GM12878 (cell line): ENCODE data around the gene PITPNM3. TPM values are rescaled to one million over a fixed set of nuclear protein-coding genes. Genes with fewer than 3 reads are reported as not detected.

ENCODE experiments used
- ATAC-seq: fragments of 200-7000 bp; cut with Tn5 transposase; 3 replicates; pipeline ENCODE4 v1.9.1; 2020; ENCODE audit warnings: mild to moderate bottlenecking, moderate library complexity
- BruUV-seq: library from RNA; stranded (reverse); fragments of 400-500 nt; replicated peaks from 2 replicates; lab custom pipeline; 2021; lab: Mats Ljungman, UMichigan
- CTCF ChIA-PET: fragments of 300-600 bp; sonication (Branson Sonifier 250); formaldehyde crosslinking; extraction: SDS; loops from one replicate; lab custom pipeline; 2021; ENCODE audit warnings: inconsistent platforms; lab: Yijun Ruan, JAX
- POLR2A ChIA-PET: fragments of 350-600 bp; formaldehyde crosslinking; extraction: SDS; loops from one replicate; lab custom pipeline; 2021; ENCODE audit warnings: inconsistent platforms; lab: Charles Lee
- RAD21 ChIA-PET: fragments of 300-600 bp; sonication (Branson Sonifier 250); formaldehyde crosslinking; loops from one replicate; lab custom pipeline; 2023; ENCODE audit warnings: antibody characterized with exemption; ENCODE audit not compliant: unreplicated experiment; lab: Charles Lee
- SMC1A ChIA-PET: fragments of 300-600 bp; sonication (Branson Sonifier 250); formaldehyde crosslinking; loops from one replicate; lab custom pipeline; 2023; ENCODE audit not compliant: unreplicated experiment, uncharacterized antibody; lab: Charles Lee
- DNase-seq: peaks from one replicate; pipeline ENCODE4 v3.0.0-alpha.2; 2011; ENCODE audit warnings: low read depth, low spot score
- FAIRE-seq: peaks from 3 replicates; lab custom pipeline; 2011; peaks lifted over from hg19 to GRCh38; lab: Jason Lieb, UNC
- H2AFZ ChIP-seq: 2 replicates; pipeline ENCODE4 v1.6.0; 2011; ENCODE audit warnings: low read depth, low read length, control low read depth; ENCODE audit not compliant: control insufficient read depth
- H3K27ac ChIP-seq: 2 replicates; pipeline ENCODE4 v1.5.1; 2011; ENCODE audit warnings: control low read depth; ENCODE audit not compliant: control insufficient read depth, insufficient read depth
- H3K27me3 ChIP-seq, 2 experiments: replicated peaks in 1 of 2; 2 replicates each; pipeline versions ENCODE4 v1.6.0 to v1.6.1; 2011; ENCODE audit warnings: low read length in 1 of 2; ENCODE audit not compliant: control insufficient read depth in 2 of 2, insufficient read depth in 2 of 2
- H3K36me3 ChIP-seq, 2 experiments: 2 replicates each; pipeline ENCODE4 v1.5.1; 2011; ENCODE audit warnings: low read length in 1 of 2; ENCODE audit not compliant: control insufficient read depth in 2 of 2, insufficient read depth in 2 of 2
- H3K4me1 ChIP-seq: 2 replicates; pipeline ENCODE4 v1.6.1; 2011; ENCODE audit warnings: mild to moderate bottlenecking, low read length, moderate library complexity, mixed read lengths; ENCODE audit not compliant: control insufficient read depth, insufficient read depth
- H3K4me2 ChIP-seq: 2 replicates; pipeline ENCODE4 v1.6.0; 2011; ENCODE audit warnings: control low read depth; ENCODE audit not compliant: control insufficient read depth, insufficient read depth
- H3K4me3 ChIP-seq: fragments of 200-600 bp; sonication (generic); 2 replicates; pipeline ENCODE4 v1.5.1; 2016
- H3K79me2 ChIP-seq: 2 replicates; pipeline ENCODE4 v1.6.0; 2011; ENCODE audit warnings: low read length; ENCODE audit not compliant: control insufficient read depth, insufficient read depth
- H3K9ac ChIP-seq: 2 replicates; pipeline ENCODE4 v1.8.0; 2011; ENCODE audit warnings: low read length, control low read depth, mixed read lengths; ENCODE audit not compliant: control insufficient read depth, insufficient read depth
- H3K9me3 ChIP-seq: replicated peaks from 3 replicates; pipeline ENCODE4 v1.5.1; 2011; ENCODE audit warnings: mild to moderate bottlenecking, low read length; ENCODE audit not compliant: control insufficient read depth, insufficient read depth
- H4K20me1 ChIP-seq: 2 replicates; pipeline ENCODE4 v1.6.0; 2011; ENCODE audit not compliant: control insufficient read depth, insufficient read depth
- BHLHE40 ChIP-seq, 2 experiments: fragments of 450-650 bp in 1 of 2; IDR thresholded peaks; 2 replicates each; pipeline ENCODE4 v1.6.1; 2011 to 2017; ENCODE audit warnings: low read depth in 2 of 2, borderline replicate concordance in 1 of 2, improper control_type of control experiment in 1 of 2, low read length in 1 of 2, mild to moderate bottlenecking in 1 of 2
- CBX5 ChIP-seq: sonication (generic); IDR thresholded peaks from 2 replicates; pipeline ENCODE4 v1.6.1; 2016; ENCODE audit warnings: low read depth, moderate library complexity, mild to moderate bottlenecking, inconsistent platforms
- CTCF ChIP-seq, 3 experiments: IDR thresholded peaks in 2 of 3; conservative IDR thresholded peaks in 1 of 3; 2 replicates each; pipeline ENCODE4 v1.5.1; 2011; ENCODE audit warnings: low read depth in 3 of 3, low read length in 3 of 3, mild to moderate bottlenecking in 3 of 3, control low read depth in 2 of 3, moderate library complexity in 2 of 3, inconsistent platforms in 1 of 3, mixed read lengths in 1 of 3; ENCODE audit not compliant: control insufficient read depth in 2 of 3, insufficient read depth in 1 of 3; ENCODE audit errors: extremely low read depth in 1 of 3
- ELK1 ChIP-seq: IDR thresholded peaks from 2 replicates; pipeline ENCODE4 v1.6.1; 2012; ENCODE audit warnings: low read depth, low read length, improper control_type of control experiment
- EZH2 ChIP-seq: IDR thresholded peaks from 2 replicates; pipeline ENCODE4 v1.6.1; 2012; ENCODE audit warnings: low read depth, mild to moderate bottlenecking, control low read depth, inconsistent platforms, low read length, borderline replicate concordance; ENCODE audit not compliant: control insufficient read depth
- FOS ChIP-seq: IDR thresholded peaks from 3 replicates; pipeline ENCODE4 v1.6.1; 2011; ENCODE audit warnings: borderline replicate concordance; ENCODE audit not compliant: insufficient read length; ENCODE audit errors: extremely low read depth
- FOXM1 ChIP-seq: IDR thresholded peaks from 2 replicates; pipeline ENCODE4 v1.6.1; 2012; ENCODE audit warnings: low read depth, mild to moderate bottlenecking, inconsistent platforms, low read length, moderate library complexity
- GABPA ChIP-seq: IDR thresholded peaks from 2 replicates; pipeline ENCODE4 v1.6.1; 2014; ENCODE audit warnings: antibody characterized with exemption, low read depth, mild to moderate bottlenecking, inconsistent platforms
- HDAC2 ChIP-seq: fragments of 200-600 bp; sonication (generic); IDR thresholded peaks from 2 replicates; pipeline ENCODE4 v1.6.1; 2017
- MYB ChIP-seq: fragments of 150-350 bp; IDR thresholded peaks from 2 replicates; pipeline ENCODE4 v1.6.1; 2014; ENCODE audit warnings: mild to moderate bottlenecking, low read depth, low read length, borderline replicate concordance
- NR2F1 ChIP-seq: fragments of 450-650 bp; conservative IDR thresholded peaks from 2 replicates; pipeline ENCODE4 v1.6.1; 2017; ENCODE audit warnings: mild to moderate bottlenecking
- POLR2A ChIP-seq: IDR thresholded peaks from 2 replicates; pipeline ENCODE4 v1.6.1; 2011; ENCODE audit warnings: low read depth, mild to moderate bottlenecking, low read length
- RAD21 ChIP-seq: IDR thresholded peaks from 2 replicates; pipeline ENCODE4 v1.6.1; 2011; ENCODE audit warnings: mild to moderate bottlenecking, low read depth, low read length, moderate library complexity; ENCODE audit not compliant: insufficient read depth
- SPI1 ChIP-seq: IDR thresholded peaks from 2 replicates; pipeline ENCODE4 v1.6.1; 2011; ENCODE audit warnings: low read depth, mild to moderate bottlenecking, low read length, moderate library complexity, borderline replicate concordance; ENCODE audit not compliant: insufficient read depth
- WRNIP1 ChIP-seq: IDR thresholded peaks from 2 replicates; pipeline ENCODE4 v1.6.1; 2011; ENCODE audit warnings: low read depth, low read length, improper control_type of control experiment, borderline replicate concordance
- YY1 ChIP-seq: IDR thresholded peaks from 2 replicates; pipeline ENCODE4 v1.6.1; 2011; ENCODE audit warnings: low read depth, mild to moderate bottlenecking, low read length
- ZBED1 ChIP-seq: IDR thresholded peaks from 2 replicates; pipeline ENCODE4 v1.6.1; 2016; ENCODE audit warnings: borderline replicate concordance
- WGBS: methylation state at CpG from one replicate; pipeline ENCODE4 v1.1.6; 2016; ENCODE audit warnings: low lambda C conversion rate; ENCODE audit not compliant: insufficient replicate concordance, insufficient coverage; ENCODE audit errors: missing lambda C conversion rate; 5-methylcytosine and 5-hydroxymethylcytosine counted together
- in situ Hi-C: fragments of 300-500 bp; cut with MboI; formaldehyde crosslinking; loops from 9 replicates; pipeline ENCODE4 v1.14.3; 2018; ENCODE audit warnings: mixed read lengths
- intact Hi-C: fragments of 100-400 bp; cut with micrococcal nuclease; formaldehyde crosslinking; loops from one replicate; pipeline ENCODE4 v1.14.2; 2022; ENCODE audit not compliant: unreplicated experiment
- polyA plus RNA-seq, 11 experiments: library from polyadenylated mRNA; depleted of rRNA in 4 of 11; unstranded in 6 of 11; stranded (reverse) in 5 of 11; fragments of >200 nt; fragmentation: Nextera tagmentation in 4 of 11; fragmentation: Illumina TruSeq in 1 of 11; extraction: Ambion mirVana in 4 of 11; extraction: Trizol in 1 of 11; gene quantifications; 1 replicate in 1 of 11; 2 replicates in 10 of 11; pipeline versions ENCODE4 v1.2.1 to v1.2.3, GENCODE V29; 2011 to 2016; ENCODE audit warnings: inconsistent platforms in 2 of 11, missing spikeins in 2 of 11, low read depth in 1 of 11
- total RNA-seq, 4 experiments: library from RNA; depleted of rRNA in 3 of 4; stranded (reverse); fragments of >200 nt in 3 of 4; fragmentation: Illumina TruSeq in 1 of 4; extraction: Trizol in 1 of 4; gene quantifications; 2 replicates each; pipeline versions ENCODE4 v1.2.1 to v1.2.3, GENCODE V29; 2013 to 2021
- TF ChIP-seq, protein P1 (sequence below): fragments of 450-650 bp; conservative IDR thresholded peaks from 2 replicates; pipeline ENCODE4 v1.6.1; 2017; ENCODE audit warnings: mild to moderate bottlenecking, moderate library complexity

The PITPNM3 gene
- total and polyA plus RNA-seq, 10 of the 15 experiments (the other 5 are each of a cell fraction or from before 2014, with no cell fraction given): 0.02 to 0.49 (median 0.19) TPM; not detected in 1

- intact Hi-C loops (loop anchor here (5.0 kb wide), 1 partner anchor 715 kb away; no protein-coding TSS in a partner anchor), in situ Hi-C loops (loop anchor here (5.0 to 25.0 kb wide), 2 partner anchors 710 to 835 kb away; no protein-coding TSS in a partner anchor)
- Histone ChIP-seq H3K79me2 (no peaks in the 10 kb centered on the region), H4K20me1 (no peaks in the 10 kb centered on the region), H3K4me1 (peaks cover 1% of the 10 kb centered on the region), H3K27me3 (no peaks in the 10 kb centered on the region; a peak in 2 of 4 replicates), H3K4me2 (no peak overlapping the region), H2AFZ (no peak overlapping the region), H3K9me3 (no peaks in the 10 kb centered on the region), H3K36me3 (no peaks in the 10 kb centered on the region), H3K4me3 (no peak overlapping the region), H3K27ac (no peak overlapping the region), H3K9ac (no peak overlapping the region)
- DNase-seq (no peak), ATAC-seq (peak; percentile 96), FAIRE-seq (peak; percentile 83)
- CTCF ChIA-PET: interaction anchor here (0.6 to 2.6 kb wide), 7 partner anchors 12 to 838 kb away, joined by 3 to 9 read pairs (median 4); partner anchors contain the start of gene NLRP1
- SMC1A ChIA-PET: interaction anchor here (0.6 to 1.4 kb wide), 4 partner anchors 14 to 928 kb away, joined by 3 to 4 read pairs (median 4); no protein-coding TSS in a partner anchor
- RAD21 ChIA-PET: interaction anchor here (0.7 to 1.3 kb wide), 3 partner anchors 14 to 835 kb away, joined by 3 to 5 read pairs (median 4); no protein-coding TSS in a partner anchor
- POLR2A ChIA-PET: no interaction called here
- BruUV-seq: no TSS peak
- WGBS: 19% methylated on average over 13 of the region's 13 CpGs
- TF ChIP-seq WRNIP1: no peak
- no peak for TF ChIP-seq FOS
- no peak for TF ChIP-seq ZBED1
- TF ChIP-seq SPI1: no peak
- peak; percentile 75 to 92 (median 83) for TF ChIP-seq CTCF (IDR thresholded peaks at IDR 0.05 in 2 of 3, conservative IDR thresholded peaks at IDR 0.05 in 1 of 3; ENCODE audit: control insufficient read depth in 2 of 3, extremely low read depth in 1 of 3, insufficient read depth in 1 of 3, low read depth in 3 of 3, low read length in 3 of 3)
- peak; percentile 91 for TF ChIP-seq YY1
- TF ChIP-seq GABPA: no peak
- TF ChIP-seq EZH2: no peak
- no peak for TF ChIP-seq CBX5
- peak; percentile 94 for TF ChIP-seq RAD21
- TF ChIP-seq HDAC2: no peak
- no peak for TF ChIP-seq POLR2A
- TF ChIP-seq NR2F1: peak; percentile 89
- TF ChIP-seq ELK1: peak; percentile 50; the same call in 1 of the 2 replicates
- TF ChIP-seq, protein P1, sequence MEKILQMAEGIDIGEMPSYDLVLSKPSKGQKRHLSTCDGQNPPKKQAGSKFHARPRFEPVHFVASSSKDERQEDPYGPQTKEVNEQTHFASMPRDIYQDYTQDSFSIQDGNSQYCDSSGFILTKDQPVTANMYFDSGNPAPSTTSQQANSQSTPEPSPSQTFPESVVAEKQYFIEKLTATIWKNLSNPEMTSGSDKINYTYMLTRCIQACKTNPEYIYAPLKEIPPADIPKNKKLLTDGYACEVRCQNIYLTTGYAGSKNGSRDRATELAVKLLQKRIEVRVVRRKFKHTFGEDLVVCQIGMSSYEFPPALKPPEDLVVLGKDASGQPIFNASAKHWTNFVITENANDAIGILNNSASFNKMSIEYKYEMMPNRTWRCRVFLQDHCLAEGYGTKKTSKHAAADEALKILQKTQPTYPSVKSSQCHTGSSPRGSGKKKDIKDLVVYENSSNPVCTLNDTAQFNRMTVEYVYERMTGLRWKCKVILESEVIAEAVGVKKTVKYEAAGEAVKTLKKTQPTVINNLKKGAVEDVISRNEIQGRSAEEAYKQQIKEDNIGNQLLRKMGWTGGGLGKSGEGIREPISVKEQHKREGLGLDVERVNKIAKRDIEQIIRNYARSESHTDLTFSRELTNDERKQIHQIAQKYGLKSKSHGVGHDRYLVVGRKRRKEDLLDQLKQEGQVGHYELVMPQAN: no peak
- no peak for TF ChIP-seq FOXM1
- no peak for TF ChIP-seq MYB
- TF ChIP-seq BHLHE40 (IDR thresholded peaks at IDR 0.05; ENCODE audit: borderline replicate concordance in 1 of 2, low read depth in 2 of 2, low read length in 1 of 2): no peak
These were observed 134.4 kb downstream of the PITPNM3 start for GRCh38 chr17:6421700-6422604.
